Ascending aorta (tissue), 2 donors: ENCODE results near the gene BACE2. TPM values are rescaled to one million over a fixed set of nuclear protein-coding genes. Genes with fewer than 3 reads are reported as not detected.

Experiments
- DNase-seq, 2 donors: peaks; one replicate each; pipeline ENCODE4 v3.0.0-alpha.2; 2019; ENCODE audit warnings: low spot score in 2 of 2
- H3K27ac ChIP-seq, 2 donors: fragments of 200-600 bp; sonication (generic); one replicate each; pipeline ENCODE4 v1.5.1; 2016 to 2017; ENCODE audit warnings: mild to moderate bottlenecking in 1 of 2
- H3K27me3 ChIP-seq: fragments of 200-600 bp; sonication (generic); one replicate; pipeline ENCODE4 v1.5.1; 2017
- H3K36me3 ChIP-seq, 2 donors: fragments of 200-600 bp; sonication (generic); one replicate each; pipeline ENCODE4 v1.5.1; 2016
- H3K4me1 ChIP-seq, 2 donors: fragments of 200-600 bp; sonication (generic); one replicate each; pipeline ENCODE4 v1.5.1; 2016 to 2017; ENCODE audit warnings: mild to moderate bottlenecking in 1 of 2
- H3K4me3 ChIP-seq, 2 donors: fragments of 200-600 bp; sonication (generic); one replicate each; pipeline ENCODE4 v1.5.1; 2016 to 2017; ENCODE audit warnings: mild to moderate bottlenecking in 1 of 2
- H3K9me3 ChIP-seq, 2 donors: fragments of 200-600 bp; sonication (generic); one replicate each; pipeline ENCODE4 v1.5.1; 2016
- CTCF ChIP-seq, 3 experiments: fragments of 200-600 bp in 2 of 3; fragments of 450-650 bp in 1 of 3; sonication (generic) in 2 of 3; IDR thresholded peaks; one replicate each; pipeline ENCODE4 v1.5.1; 2016 to 2019; ENCODE audit warnings: antibody characterized with exemption in 3 of 3, mild to moderate bottlenecking in 1 of 3, moderate library complexity in 1 of 3
- intact Hi-C: fragments of 100-400 bp; cut with DNase I; formaldehyde crosslinking; loops from one replicate; pipeline ENCODE4 v1.15.1; 2023
- total RNA-seq: library from RNA; depleted of rRNA; stranded (reverse); fragments of >200 nt; gene quantifications from one replicate; pipeline ENCODE4 v1.1.0, GENCODE V29; 2016

Gene BACE2
- total RNA-seq, 1 donor from 2014 or later, result 151 TPM

GRCh38 chr21:41161428-41161827 lies 6.5 kb upstream of the BACE2 start:
- Histone ChIP-seq H3K4me3 (no peak overlapping the region), H3K27ac (no peak overlapping the region), H3K4me1 (no peaks in the 10 kb centered on the region), H3K36me3 (no peaks in the 10 kb centered on the region), H3K9me3 (no peaks in the 10 kb centered on the region), H3K27me3 (no peaks in the 10 kb centered on the region)
- no peak for DNase-seq
- TF ChIP-seq CTCF (IDR thresholded peaks at IDR 0.05), result no peak
- intact Hi-C loops, result loop anchor here (10.0 kb wide), 2 partner anchors 933 to 1333 kb away; partner anchors contain the start of gene RSPH1

- H3K4me3 ChIP-seq, result no peak overlapping the region
- DNase-seq, result no peak
- H3K27me3 ChIP-seq, result no peaks in the 10 kb centered on the region
- no peak for TF ChIP-seq CTCF (IDR thresholded peaks at IDR 0.05)
- H3K27ac ChIP-seq, result no peak overlapping the region
- intact Hi-C loops, result loop anchor here (10.0 kb wide), 2 partner anchors 933 to 1333 kb away; partner anchors contain the start of gene RSPH1
- no peaks in the 10 kb centered on the region for H3K9me3 ChIP-seq
- H3K36me3 ChIP-seq, result no peaks in the 10 kb centered on the region
- no peaks in the 10 kb centered on the region for H3K4me1 ChIP-seq
Observed at GRCh38 chr21:41162096-41162495, 5.9 kb upstream of the BACE2 start.

GRCh38 chr21:41163091-41163490 lies 4.9 kb upstream of the BACE2 start:
- no peak for TF ChIP-seq CTCF (IDR thresholded peaks at IDR 0.05)
- no peak for DNase-seq

GRCh38 chr21:41164052-41164451 lies 3.9 kb upstream of the BACE2 start:
- no peak for DNase-seq
- no peak for TF ChIP-seq CTCF (IDR thresholded peaks at IDR 0.05)
- intact Hi-C loops, result loop anchor here (10.0 kb wide), 2 partner anchors 931 to 1331 kb away; partner anchors contain the start of gene RSPH1

More at GRCh38 chr21:41163091-41163490, 4.9 kb upstream of the BACE2 start:
- Histone ChIP-seq H3K27me3 (no peaks in the 10 kb centered on the region), H3K36me3 (no peaks in the 10 kb centered on the region), H3K4me3 (no peak overlapping the region), H3K4me1 (no peaks in the 10 kb centered on the region), H3K9me3 (no peaks in the 10 kb centered on the region), H3K27ac (no peak overlapping the region)
- intact Hi-C loops, result loop anchor here (10.0 kb wide), 2 partner anchors 932 to 1332 kb away; partner anchors contain the start of gene RSPH1

GRCh38 chr21:41164981-41165655 lies 2.8 kb upstream of the BACE2 start:
- no peak for TF ChIP-seq CTCF (IDR thresholded peaks at IDR 0.05)
- Histone ChIP-seq H3K27me3 (no peaks in the 10 kb centered on the region), H3K36me3 (no peaks in the 10 kb centered on the region), H3K9me3 (no peaks in the 10 kb centered on the region), H3K27ac (peak overlapping the region; percentile 18 to 38), H3K4me3 (no peak overlapping the region), H3K4me1 (peaks cover 0 to 8% of the 10 kb centered on the region in 2 donors)
- no peak for DNase-seq
- intact Hi-C loops, result loop anchor here (5.0 to 10.0 kb wide), 4 partner anchors 262 to 1330 kb away; partner anchors contain the start of genes MX1, RIPK4 and RSPH1

More at GRCh38 chr21:41164052-41164451, 3.9 kb upstream of the BACE2 start:
- no peaks in the 10 kb centered on the region for H3K36me3 ChIP-seq
- H3K27me3 ChIP-seq, result no peaks in the 10 kb centered on the region
- no peaks in the 10 kb centered on the region for H3K9me3 ChIP-seq
- H3K4me1 ChIP-seq, result no peaks in the 10 kb centered on the region
- no peak overlapping the region for H3K4me3 ChIP-seq
- H3K27ac ChIP-seq, result no peak overlapping the region
